NCI-H1694 treated with DMSO at 0.1 percent for 48 hours (cell line): ENCODE data around the gene NACC1.

Experiments
- DNase-seq: peaks from one replicate; lab custom pipeline; 2025; lab: John Stamatoyannopoulos, UW

NACC1 gene

DNA sequence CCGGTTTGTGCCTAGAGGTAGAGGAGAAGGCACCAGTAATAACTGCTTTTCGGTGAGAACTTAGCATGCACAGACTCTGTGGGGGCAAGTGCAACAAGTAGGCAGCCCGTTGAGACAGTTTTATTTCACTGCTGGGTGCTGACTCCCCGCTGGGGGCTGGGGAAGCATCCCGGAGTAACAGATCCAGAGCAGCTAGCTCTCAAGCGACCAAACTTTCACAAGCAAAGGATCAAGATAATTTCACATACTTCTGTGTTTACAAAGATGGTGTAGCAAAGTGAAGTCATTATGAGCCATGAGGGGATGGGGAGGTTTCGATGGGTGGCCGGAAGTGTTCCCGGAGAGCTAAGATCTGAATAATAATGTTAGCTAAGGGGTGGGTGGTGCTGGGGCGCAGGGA is 2.8 kb downstream of the NACC1 start:
- no peak for DNase-seq

DNA sequence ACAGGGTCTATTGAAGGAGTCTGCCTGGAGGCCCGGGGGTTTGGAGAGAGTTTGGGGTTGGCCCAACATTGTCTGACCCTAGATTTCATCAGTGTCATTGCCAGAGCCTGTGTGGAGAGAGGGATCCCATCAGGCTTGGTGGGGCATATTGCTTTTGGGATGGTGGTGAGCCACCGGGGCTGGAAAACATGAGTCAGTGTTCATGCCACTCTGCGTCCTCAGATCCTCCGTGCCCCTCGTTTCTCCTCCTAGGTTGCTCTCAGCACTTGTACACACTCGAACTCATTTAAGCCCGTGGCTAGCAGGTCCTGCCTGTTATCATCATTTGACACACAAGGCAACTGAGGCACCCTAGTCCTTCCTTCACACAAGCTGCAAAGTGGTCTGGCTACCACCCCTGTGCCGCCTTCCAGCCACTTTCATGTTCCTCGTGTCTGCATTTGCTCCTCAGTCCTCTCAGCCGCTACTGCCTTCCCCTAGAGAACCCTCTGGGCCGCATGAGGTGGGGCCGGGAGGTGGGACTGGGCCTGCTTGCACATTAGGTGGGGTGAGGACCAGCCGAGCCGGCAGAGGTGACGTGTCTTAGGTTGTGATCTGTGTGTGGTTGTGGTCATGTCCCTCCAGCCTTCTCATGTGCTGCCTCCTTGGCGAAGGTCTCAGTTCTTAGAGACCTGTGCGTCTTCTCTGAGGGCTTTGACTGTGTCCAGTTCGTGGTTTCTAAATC is 3.6 kb downstream of the NACC1 start:
- no peak for DNase-seq

DNA sequence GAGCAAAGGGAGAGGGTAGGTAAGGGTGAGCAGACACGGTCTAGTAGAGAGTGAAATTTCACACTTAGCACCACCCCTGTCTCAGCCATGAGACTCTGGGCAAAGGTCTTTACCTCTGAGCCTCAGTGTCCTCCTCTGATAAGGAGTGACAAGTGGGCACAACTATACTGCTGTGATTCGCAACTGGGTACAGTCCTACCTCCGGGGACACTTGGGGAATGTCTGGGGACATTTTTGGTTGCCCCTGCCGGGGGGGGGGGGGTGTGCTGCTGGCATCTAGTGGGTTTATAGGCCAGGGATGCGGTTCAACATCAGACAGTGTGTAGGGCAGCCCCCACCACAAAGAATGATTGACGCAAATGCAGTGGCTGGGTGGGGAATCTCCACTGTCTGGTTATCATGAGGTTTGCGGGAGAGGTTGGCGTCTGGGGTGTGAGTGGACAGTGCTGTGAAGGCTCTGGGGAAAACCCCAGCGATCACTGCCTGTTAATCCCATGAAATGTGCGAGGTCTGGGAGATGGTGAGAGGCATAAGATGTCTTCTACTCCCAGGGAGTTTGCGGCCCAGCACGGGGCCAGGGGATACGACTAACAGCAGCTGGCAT is 4.3 kb downstream of the NACC1 start:
- no peak for DNase-seq

DNA sequence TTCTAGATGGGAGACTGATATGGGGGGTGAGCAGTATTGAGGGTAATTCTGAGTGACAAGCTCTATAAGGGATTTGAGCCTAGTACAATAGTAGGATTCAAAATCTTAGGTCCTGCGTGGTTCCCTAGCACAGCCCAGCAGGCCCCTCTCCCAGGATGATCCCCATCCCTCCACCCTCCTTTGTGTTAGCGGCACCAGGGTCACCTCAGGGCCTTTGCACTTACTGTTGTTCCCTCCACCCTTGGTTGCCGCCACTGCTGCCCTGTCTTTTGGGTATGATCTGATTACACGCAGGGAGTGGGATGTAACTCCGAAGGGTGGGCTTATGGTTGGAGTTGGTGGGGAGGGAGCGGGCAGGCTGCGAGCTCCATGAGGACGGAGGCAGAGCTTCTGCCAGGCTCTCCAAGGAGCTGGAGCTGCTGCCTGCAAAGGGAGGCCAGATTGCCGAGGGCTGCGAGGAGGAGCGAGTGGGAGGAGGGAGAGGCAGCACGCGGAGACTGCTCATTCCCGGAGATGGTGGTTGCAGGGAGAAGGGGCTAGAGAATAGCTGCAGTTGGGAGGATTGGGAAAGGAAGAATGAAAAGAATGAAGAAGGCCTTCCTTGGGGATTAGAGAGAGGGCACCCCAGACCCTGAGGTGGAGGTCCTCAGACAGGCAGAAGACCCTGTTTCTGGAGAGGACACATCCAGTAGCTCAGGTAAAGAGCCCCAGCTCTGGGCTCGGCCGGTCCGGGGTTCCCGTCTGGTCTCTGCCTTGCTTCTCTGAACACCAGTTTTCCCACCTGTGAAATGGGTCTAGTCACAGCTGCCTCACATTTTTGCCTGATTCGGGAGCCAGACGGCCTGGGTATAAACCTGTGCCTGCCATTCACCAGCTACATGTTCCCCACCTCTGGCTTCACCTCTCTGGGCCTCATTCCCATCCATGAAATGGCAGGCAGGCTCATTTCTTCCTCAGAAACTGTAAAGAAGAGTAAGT is 5.2 kb downstream of the NACC1 start:
- no peak for DNase-seq

DNA sequence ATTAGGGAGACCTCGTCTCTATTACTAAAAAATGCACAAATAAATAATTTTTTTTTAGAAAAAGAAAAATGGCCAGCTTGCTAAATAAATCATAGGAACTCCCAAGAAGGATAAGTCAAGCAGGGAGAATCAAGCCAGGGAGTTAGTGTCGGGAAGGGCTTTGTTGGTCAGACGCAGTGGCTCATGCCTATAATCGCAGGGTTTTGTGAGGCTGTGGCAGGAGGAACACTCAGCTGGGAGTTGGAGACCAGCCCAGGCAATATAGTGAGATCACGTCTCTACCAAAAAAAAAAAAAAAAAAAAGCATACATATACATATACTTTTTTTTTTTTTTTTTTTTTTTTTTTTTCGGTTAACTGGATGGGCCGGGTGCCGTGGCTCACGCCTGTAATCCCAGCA is 9.0 kb downstream of the NACC1 start:
- no peak for DNase-seq

DNA sequence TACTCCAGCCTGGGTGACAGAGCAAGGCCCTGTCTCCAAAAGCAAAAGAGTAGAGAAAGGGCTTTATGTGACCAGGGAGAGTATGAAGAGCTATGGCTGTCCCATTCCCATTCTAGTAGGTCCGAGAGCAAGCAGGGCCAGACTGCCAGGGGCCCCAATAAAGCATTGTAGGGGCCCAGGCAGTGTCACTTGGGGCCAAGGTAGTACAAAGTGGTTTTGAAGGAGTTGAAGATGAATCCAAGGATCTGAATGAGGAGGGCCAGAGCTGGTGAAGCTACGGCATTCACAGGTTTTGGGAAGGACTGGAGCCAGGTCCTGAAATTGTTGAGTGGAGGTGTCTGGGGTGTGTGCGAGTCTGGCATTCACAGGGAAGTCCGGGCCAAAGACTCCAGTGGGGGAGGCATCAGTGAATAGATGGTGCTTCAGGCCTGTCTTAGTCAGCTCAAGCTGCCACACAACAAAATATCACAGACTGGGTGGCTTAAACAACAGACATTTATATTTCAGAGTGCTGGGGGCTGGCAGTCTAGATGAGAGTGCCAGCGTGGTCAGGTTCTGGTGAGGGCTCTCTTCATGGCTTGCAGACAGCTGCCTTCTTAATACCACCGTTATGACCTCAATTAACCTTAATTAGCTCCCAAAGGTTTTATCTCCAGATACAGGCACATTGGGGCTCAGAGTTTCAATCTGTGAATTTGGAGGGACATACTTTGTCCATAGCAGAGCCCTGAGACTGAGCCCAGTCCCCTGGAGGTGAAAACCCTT is 9.9 kb downstream of the NACC1 start:
- no peak for DNase-seq

DNA sequence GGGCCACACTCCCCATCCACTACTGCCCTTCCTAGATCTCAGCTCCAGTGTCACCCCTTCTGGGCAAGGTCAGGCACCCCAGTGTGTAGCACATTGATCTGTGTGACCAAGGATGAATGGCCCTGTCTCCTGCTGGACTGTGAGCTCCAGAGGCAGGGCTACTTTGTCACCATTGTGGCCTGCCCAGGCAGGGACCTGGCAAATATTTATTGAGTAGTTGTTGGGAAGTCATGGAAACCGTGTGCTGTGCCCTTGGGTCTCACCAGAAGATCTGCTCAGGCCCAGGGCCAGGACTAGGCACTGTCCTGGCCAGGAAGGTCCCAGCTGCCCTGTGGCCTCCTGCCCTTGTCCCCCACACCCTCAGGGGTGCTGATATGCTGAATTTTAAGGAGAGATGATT is 10.5 kb downstream of the NACC1 start:
- DNase-seq = no peak

DNA sequence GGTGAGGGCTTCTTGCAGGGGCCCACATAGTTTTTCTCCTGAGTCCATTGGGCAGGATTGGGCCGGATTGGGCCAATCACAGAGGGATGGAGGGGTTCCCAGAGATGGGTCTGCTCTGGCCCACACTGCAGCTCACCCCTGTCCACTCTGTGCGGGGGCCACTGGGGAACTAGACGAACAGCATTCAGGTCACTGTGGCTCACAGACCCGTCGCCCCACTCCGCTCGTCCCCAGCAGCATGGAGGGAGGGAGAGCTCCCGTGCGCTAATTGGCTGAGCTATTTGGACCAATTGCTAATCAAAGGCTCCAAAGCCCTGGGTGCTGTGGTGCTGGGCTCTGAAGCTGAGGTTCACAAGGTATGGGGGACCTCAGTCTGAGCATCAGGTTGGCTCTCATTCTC is 11.3 kb downstream of the NACC1 start:
- DNase-seq = no peak

DNA sequence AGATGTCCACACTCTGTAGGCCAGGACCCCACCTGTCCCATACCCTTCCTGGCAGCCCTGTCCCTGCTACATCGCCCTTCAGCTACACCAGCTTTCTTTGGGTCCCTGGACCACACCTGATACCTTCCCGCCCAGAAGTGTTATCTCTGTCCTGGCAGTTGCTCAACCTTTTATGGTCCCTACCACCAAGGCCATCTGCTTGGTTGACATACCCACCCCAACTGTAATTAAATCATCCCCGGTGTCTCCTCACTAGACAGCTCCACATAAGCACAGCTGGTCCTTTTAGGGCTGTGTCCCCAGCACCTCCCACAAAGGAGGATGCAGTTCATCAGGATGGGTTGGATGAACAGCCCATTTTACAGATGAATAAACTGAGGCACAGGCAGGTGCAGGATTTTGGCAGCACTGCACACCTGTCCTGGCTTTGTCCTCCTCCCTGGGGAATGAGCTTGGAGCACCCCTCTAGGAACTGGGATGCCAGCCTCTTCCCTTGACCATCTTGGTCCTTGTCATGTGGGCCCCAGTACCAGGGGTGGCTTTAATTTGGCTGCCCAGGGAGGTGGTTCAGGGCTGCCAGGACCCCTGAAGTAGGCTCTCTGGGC is 12.9 kb downstream of the NACC1 start:
- DNase-seq = no peak

DNA sequence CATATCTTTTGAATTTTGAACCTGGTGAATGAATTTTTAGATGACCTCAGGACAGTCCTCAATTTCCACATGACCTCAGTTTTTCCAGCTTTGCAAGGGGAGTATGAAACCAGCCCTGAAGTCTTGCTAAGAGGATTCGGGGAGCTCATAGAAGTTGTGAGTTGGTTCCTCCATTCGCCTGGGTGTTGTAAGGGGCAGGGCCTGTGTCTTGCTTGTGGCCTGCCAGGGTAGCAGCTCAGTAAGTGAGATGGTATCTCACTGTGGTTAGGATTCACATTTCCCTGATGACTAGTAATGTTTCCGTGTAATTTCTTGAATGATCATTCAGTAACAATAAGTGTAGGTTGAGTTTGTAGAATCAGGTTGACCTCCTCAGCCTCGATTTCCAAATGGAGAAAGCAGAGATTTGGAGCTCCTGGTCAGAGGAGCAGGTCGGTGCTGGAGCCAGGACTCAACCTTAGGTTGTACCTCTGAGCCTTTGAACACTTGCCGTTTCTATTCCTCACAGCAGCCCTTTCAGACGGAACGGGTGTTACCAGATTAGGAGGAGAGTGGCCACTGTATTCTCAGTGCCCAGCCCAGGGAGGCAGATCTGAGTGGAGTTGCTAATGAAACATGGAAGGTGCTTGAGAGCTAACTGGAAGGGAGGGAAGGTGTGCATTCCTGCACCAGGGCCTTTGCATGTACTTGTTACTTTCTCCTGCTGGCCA is 14.6 kb downstream of the NACC1 start:
- DNase-seq = no peak

DNA sequence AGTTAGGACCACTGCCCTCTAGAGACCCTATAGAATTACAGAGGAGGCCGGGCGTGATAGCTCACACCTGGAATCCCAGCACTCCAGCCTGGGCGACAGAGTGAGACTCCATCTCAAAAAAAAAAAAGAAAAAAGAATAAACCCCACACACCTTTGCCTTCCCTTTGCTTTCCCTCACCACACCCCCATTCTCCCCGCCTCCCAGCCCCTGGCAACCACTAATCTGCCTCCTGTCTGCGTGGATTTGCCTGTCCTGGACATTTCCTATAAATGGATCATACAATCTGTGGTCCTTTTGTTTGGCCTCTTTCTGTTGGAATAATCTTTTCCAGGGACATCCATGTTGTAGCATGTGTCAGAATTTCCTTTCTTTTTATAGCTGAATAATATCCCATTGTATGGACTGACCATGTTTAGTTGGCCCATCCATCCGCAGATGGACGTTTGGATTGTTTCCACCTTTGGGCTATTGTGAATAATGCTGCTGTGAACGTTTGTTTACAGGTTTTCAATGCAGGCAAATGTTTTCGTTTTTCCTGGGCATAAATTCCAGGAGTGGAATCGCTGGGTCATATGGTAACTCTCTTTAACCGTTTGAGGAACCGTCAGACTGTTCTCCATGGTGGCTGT is 15.3 kb downstream of the NACC1 start:
- DNase-seq = no peak

DNA sequence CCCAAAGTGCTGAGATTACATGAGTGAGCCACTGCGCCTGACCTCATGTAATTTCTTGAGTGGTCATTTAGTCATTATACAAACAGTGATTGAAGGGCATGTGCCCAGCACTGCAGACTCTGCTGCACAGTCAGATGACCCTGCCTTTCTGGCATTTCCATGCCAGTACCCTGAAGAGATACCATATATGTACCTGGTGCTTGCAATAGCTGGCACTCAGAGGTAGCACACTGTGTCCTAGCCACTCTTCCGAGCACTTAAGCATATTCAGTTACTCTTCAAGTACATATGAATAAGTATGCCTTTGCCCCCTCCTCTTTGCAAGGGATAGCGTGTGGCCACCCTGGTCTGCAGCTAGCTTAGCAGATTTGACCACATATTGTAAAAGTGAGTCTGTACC is 16.6 kb downstream of the NACC1 start:
- no peak for DNase-seq

DNA sequence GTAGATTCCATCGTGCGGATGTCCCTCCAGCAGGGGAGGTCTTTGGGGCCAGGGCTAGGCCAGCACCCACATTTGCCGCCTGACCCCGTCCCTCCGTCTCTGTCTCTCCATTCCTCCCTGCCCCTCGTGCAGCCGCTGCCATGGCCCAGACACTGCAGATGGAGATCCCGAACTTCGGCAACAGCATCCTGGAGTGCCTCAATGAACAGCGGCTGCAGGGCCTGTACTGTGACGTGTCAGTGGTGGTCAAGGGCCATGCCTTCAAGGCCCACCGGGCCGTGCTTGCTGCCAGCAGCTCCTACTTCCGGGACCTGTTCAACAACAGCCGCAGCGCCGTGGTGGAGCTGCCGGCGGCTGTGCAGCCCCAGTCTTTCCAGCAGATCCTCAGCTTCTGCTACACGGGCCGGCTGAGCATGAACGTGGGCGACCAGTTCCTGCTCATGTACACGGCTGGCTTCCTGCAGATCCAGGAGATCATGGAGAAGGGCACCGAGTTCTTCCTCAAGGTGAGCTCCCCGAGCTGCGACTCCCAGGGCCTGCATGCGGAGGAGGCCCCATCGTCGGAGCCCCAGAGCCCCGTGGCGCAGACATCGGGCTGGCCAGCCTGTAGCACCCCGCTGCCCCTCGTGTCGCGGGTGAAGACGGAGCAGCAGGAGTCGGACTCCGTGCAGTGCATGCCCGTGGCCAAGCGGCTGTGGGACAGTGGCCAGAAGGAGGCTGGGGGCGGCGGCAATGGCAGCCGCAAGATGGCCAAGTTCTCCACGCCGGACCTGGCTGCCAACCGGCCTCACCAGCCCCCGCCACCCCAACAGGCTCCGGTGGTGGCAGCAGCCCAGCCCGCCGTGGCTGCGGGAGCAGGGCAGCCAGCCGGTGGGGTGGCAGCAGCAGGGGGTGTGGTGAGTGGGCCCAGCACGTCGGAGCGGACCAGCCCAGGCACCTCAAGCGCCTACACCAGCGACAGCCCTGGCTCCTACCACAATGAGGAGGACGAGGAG is 17.3 kb downstream of the NACC1 start:
- DNase-seq = no peak

DNA sequence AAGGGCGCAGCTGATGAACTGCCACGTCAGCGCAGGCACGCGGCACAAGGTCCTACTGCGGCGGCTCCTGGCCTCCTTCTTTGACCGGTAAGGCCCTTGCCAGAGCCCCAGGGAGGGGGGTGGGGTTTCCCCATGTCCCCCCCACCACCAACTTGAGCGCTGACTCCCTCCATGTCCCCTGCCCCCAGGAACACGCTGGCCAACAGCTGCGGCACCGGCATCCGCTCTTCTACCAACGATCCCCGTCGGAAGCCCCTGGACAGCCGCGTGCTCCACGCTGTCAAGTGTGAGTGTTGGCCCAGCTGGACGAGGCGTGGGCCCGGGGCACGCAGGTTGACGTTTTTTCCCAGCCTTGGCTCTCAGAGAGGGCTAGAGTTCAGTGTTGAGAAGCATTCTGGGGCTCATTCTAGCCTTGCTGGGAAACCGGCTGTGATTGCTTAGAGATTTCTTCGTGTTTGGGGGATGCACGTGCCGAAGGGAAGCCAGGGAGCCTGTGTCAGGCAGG is 19.3 kb downstream of the NACC1 start:
- no peak for DNase-seq

DNA sequence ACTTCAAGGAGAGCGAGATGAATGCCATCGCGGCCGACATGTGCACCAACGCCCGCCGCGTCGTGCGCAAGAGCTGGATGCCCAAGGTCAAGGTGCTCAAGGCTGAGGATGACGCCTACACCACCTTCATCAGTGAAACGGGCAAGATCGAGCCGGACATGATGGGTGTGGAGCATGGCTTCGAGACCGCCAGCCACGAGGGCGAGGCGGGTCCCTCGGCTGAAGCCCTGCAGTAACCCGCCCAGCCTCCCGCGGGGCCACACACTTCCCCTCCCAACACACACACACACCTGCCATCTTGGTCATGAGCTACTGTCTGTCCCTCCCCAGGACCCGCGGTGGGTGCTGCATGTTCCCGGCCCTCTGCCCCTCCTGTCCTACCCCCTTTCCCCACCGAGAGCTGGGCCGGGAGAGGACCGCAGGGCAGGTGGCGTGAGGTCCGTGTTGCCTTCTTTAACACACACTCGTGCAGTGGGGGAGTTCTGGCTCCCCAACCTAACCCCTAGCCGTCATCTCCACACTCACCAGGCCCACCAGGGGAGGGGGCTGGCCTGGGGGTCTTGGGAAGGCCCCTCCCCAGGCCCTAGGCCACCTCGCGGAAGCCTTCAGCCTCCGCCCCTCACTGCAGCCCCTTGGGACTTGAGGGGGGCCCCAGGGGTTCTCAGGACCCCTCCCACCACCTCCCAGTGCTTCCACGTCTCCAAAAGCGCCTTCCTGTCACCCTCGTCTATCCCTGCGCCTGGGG is 20.3 kb downstream of the NACC1 start:
- DNase-seq = no peak

DNA sequence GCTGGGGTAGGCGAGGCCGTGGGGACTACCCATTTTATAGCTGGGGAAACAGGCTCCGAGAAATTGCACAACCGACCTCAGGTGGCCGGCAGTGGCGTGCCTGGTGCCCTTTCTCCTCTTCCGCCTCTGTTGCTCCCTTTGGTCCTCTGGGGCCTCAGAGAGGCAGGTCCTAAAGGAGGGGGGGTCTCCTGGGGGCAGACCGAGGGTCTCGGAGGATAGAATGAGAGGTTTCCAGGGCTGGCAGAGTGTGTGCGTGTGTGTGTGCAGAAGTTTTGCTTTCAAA is 20.8 kb downstream of the NACC1 start:
- no peak for DNase-seq

DNA sequence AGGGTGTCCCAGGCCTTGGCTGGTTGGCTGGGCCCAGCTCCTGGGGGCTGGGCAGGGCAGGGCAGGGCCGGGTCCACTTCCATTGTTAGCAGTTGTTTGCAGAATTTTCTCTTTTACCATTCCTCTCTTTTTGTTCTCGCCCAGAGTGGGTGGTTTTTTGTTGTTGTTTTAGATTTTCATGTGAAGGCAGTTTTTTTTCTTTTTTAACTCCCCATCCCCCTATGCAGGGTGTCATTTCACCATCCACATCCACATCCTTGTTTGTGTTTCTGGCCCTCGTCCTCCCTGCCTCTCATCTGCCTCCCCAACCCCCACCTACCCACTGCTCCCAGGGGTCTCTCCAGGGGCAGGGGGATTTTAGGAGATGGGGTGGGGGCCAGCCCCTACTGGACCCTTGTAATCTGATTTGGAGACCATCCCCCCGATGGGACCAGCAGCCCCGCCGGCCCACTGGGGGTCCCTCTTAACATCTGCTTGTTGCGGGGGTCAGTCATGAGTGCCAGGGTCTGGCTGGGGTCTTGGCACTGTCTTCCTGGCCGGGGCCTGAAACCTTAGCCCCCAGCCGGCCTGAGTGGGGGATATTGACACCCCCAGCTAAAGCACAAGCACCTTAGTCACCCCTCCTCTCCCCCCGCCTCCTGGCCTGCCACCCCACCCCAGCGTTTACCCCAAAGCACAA is 21.7 kb downstream of the NACC1 start:
- no peak for DNase-seq
